IMR-90 (cell line): ENCODE data around the gene MMP24. TPM values are rescaled to one million over a fixed set of nuclear protein-coding genes. Genes with fewer than 3 reads are reported as not detected.

Experiments used
- ATAC-seq: fragments of 200-7000 bp; cut with Tn5 transposase; 2 replicates; pipeline ENCODE4 v1.9.1; 2020; ENCODE audit warnings: low read depth, mild to moderate bottlenecking, moderate library complexity
- BruUV-seq: library from RNA; stranded (reverse); fragments of 400-500 nt; replicated peaks from 2 replicates; lab custom pipeline; 2021; lab: Mats Ljungman, UMichigan
- CTCF ChIA-PET: fragments of 300-600 bp; formaldehyde crosslinking; extraction: SDS; loops from one replicate; lab custom pipeline; 2021; ENCODE audit warnings: antibody characterized with exemption; lab: Yijun Ruan, JAX
- POLR2A ChIA-PET: fragments of 300-600 bp; sonication (Branson Sonifier 250); formaldehyde crosslinking; loops from one replicate; lab custom pipeline; 2022; ENCODE audit warnings: antibody characterized with exemption; ENCODE audit not compliant: unreplicated experiment; lab: Charles Lee
- DNase-seq: peaks from one replicate; pipeline ENCODE4 v3.0.0; 2013
- H2AFZ ChIP-seq: replicated peaks from 2 replicates; pipeline ENCODE3; 2013; ENCODE audit warnings: low read length, mild to moderate bottlenecking; ENCODE audit not compliant: poor library complexity
- H2AK5ac ChIP-seq: 2 replicates; pipeline ENCODE4 v1.6.1; 2013; ENCODE audit warnings: low read depth, low read length, inconsistent platforms
- H2AK9ac ChIP-seq: replicated peaks from 2 replicates; pipeline ENCODE3; 2013; ENCODE audit warnings: mild to moderate bottlenecking, low read depth, low read length, moderate library complexity; ENCODE audit not compliant: poor library complexity
- H2BK120ac ChIP-seq: 2 replicates; pipeline ENCODE4 v1.6.1; 2013; ENCODE audit warnings: low read depth, low read length, inconsistent platforms
- H2BK15ac ChIP-seq: 3 replicates; pipeline ENCODE4 v1.6.1; 2013; ENCODE audit warnings: low read depth, low read length, inconsistent platforms
- H2BK20ac ChIP-seq: 2 replicates; pipeline ENCODE4 v1.6.1; 2013; ENCODE audit warnings: low read depth, mild to moderate bottlenecking, inconsistent platforms, low read length, moderate library complexity
- H2BK5ac ChIP-seq: 2 replicates; pipeline ENCODE4 v1.6.1; 2013; ENCODE audit warnings: mild to moderate bottlenecking, low read depth, low read length, inconsistent platforms; ENCODE audit not compliant: poor library complexity, severe bottlenecking
- H3K14ac ChIP-seq: replicated peaks from 2 replicates; pipeline ENCODE4 v1.6.1; 2013; ENCODE audit warnings: low read depth, low read length, inconsistent platforms
- H3K18ac ChIP-seq: 2 replicates; pipeline ENCODE4 v1.6.1; 2013; ENCODE audit warnings: low read depth, low read length, control low read depth
- H3K23ac ChIP-seq: 2 replicates; pipeline ENCODE4 v1.6.1; 2013; ENCODE audit warnings: low read depth, low read length, inconsistent platforms
- H3K27ac ChIP-seq: 2 replicates; pipeline ENCODE4 v1.5.1; 2013; ENCODE audit warnings: mild to moderate bottlenecking, control low read depth, low read length; ENCODE audit not compliant: insufficient read depth
- H3K27me3 ChIP-seq: 2 replicates; pipeline ENCODE4 v1.6.1; 2013; ENCODE audit warnings: low read length; ENCODE audit not compliant: control insufficient read depth, insufficient read depth
- H3K36me3 ChIP-seq: 2 replicates; pipeline ENCODE4 v1.6.1; 2013; ENCODE audit warnings: low read length, mixed read lengths; ENCODE audit not compliant: control insufficient read depth, insufficient read depth
- H3K4ac ChIP-seq: 2 replicates; pipeline ENCODE4 v1.6.1; 2013; ENCODE audit warnings: low read depth, low read length, inconsistent platforms
- H3K4me1 ChIP-seq: 2 replicates; pipeline ENCODE4 v1.6.1; 2013; ENCODE audit warnings: low read length, mixed read lengths; ENCODE audit not compliant: control insufficient read depth, insufficient read depth
- H3K4me2 ChIP-seq: 2 replicates; pipeline ENCODE4 v1.6.1; 2013; ENCODE audit warnings: low read depth, mild to moderate bottlenecking, control low read depth, low read length, moderate library complexity
- H3K4me3 ChIP-seq: 2 replicates; pipeline ENCODE4 v1.5.1; 2013; ENCODE audit warnings: low read depth, mild to moderate bottlenecking, control low read depth, low read length, moderate library complexity; ENCODE audit not compliant: insufficient read depth
- H3K56ac ChIP-seq: 2 replicates; pipeline ENCODE4 v1.6.1; 2013; ENCODE audit warnings: low read length, inconsistent platforms; ENCODE audit not compliant: insufficient read depth; ENCODE audit errors: extremely low read depth
- H3K79me1 ChIP-seq, 2 experiments: 2 replicates each; pipeline ENCODE4 v1.6.1; 2013; ENCODE audit warnings: low read length in 2 of 2, inconsistent platforms in 1 of 2, low read depth in 1 of 2
- H3K9ac ChIP-seq: 2 replicates; pipeline ENCODE4 v1.6.1; 2013; ENCODE audit warnings: low read depth, low read length, control low read depth
- H3K9me1 ChIP-seq: 2 replicates; pipeline ENCODE4 v1.6.1; 2013; ENCODE audit warnings: low read length, inconsistent platforms; ENCODE audit not compliant: insufficient read depth
- H3K9me3 ChIP-seq: 2 replicates; pipeline ENCODE4 v1.6.1; 2013; ENCODE audit warnings: low read length; ENCODE audit not compliant: control insufficient read depth, insufficient read depth
- H4K20me1 ChIP-seq: 2 replicates; pipeline ENCODE4 v1.6.1; 2013; ENCODE audit warnings: low read length, inconsistent platforms; ENCODE audit not compliant: insufficient read depth
- H4K5ac ChIP-seq: 2 replicates; pipeline ENCODE4 v1.6.1; 2013; ENCODE audit warnings: mild to moderate bottlenecking, low read depth, low read length, control low read depth
- H4K8ac ChIP-seq, 2 experiments: 2 replicates each; pipeline ENCODE4 v1.6.1; 2013; ENCODE audit warnings: low read depth in 2 of 2, low read length in 2 of 2, control low read depth in 1 of 2, inconsistent platforms in 1 of 2
- H4K91ac ChIP-seq: 2 replicates; pipeline ENCODE4 v1.6.1; 2013; ENCODE audit warnings: low read depth, low read length, inconsistent platforms; ENCODE audit not compliant: insufficient read depth
- BHLHE40 ChIP-seq: fragments of 150-350 bp; IDR thresholded peaks from 2 replicates; pipeline ENCODE4 v1.6.1; 2016; ENCODE audit warnings: mild to moderate bottlenecking, low read depth, low read length
- CEBPB ChIP-seq: IDR thresholded peaks from 2 replicates; pipeline ENCODE4 v1.6.1; 2012; ENCODE audit warnings: low read depth, low read length, improper control_type of control experiment
- CHD1 ChIP-seq: IDR thresholded peaks from 2 replicates; pipeline ENCODE4 v1.6.1; 2012; ENCODE audit warnings: low read depth, low read length, improper control_type of control experiment
- FOS ChIP-seq: fragments of 150-350 bp; IDR thresholded peaks from 2 replicates; pipeline ENCODE4 v1.6.1; 2016; ENCODE audit warnings: low read depth, low read length
- MAFK ChIP-seq: IDR thresholded peaks from 2 replicates; pipeline ENCODE4 v1.6.1; 2012; ENCODE audit warnings: low read depth, low read length, improper control_type of control experiment
- MAZ ChIP-seq: IDR thresholded peaks from 2 replicates; pipeline ENCODE4 v1.6.1; 2012; ENCODE audit warnings: low read depth, mild to moderate bottlenecking, low read length, improper control_type of control experiment, moderate library complexity, borderline replicate concordance
- MXI1 ChIP-seq: IDR thresholded peaks from 2 replicates; pipeline ENCODE4 v1.6.1; 2012; ENCODE audit warnings: low read depth, mild to moderate bottlenecking, low read length, moderate library complexity, borderline replicate concordance
- NFE2L2 ChIP-seq: fragments of 150-350 bp; IDR thresholded peaks from 2 replicates; pipeline ENCODE4 v1.6.1; 2016; ENCODE audit warnings: low read depth, mild to moderate bottlenecking, low read length
- POLR2A ChIP-seq: IDR thresholded peaks from 2 replicates; pipeline ENCODE4 v1.6.1; 2012; ENCODE audit warnings: mild to moderate bottlenecking, low read depth, low read length
- RAD21 ChIP-seq: IDR thresholded peaks from 2 replicates; pipeline ENCODE4 v1.6.1; 2012; ENCODE audit warnings: low read length, improper control_type of control experiment
- RCOR1 ChIP-seq: IDR thresholded peaks from 2 replicates; pipeline ENCODE4 v1.6.1; 2012; ENCODE audit warnings: mild to moderate bottlenecking, low read length, improper control_type of control experiment; ENCODE audit not compliant: insufficient replicate concordance
- RFX5 ChIP-seq: IDR thresholded peaks from 2 replicates; pipeline ENCODE4 v1.8.0; 2012; ENCODE audit warnings: low read depth, mild to moderate bottlenecking, low read length, moderate library complexity
- SMC3 ChIP-seq: fragments of 150-350 bp; IDR thresholded peaks from 2 replicates; pipeline ENCODE4 v1.6.1; 2016; ENCODE audit warnings: low read depth, mild to moderate bottlenecking, antibody characterized with exemption, low read length, moderate library complexity
- WGBS, 2 experiments: methylation state at CpG; one replicate each; pipeline versions ENCODE4 v1.1.5 to v1.1.7; 2013; ENCODE audit warnings: missing lambda C conversion rate in 2 of 2; ENCODE audit not compliant: insufficient read length in 1 of 2; ENCODE audit errors: extremely low coverage in 2 of 2; 5-methylcytosine and 5-hydroxymethylcytosine counted together
- dilution Hi-C: fragments of 300-500 bp; cut with HindIII; formaldehyde crosslinking; loops from one replicate; pipeline ENCODE4 v1.14.3; 2018; ENCODE audit warnings: low sequenced_read_pairs; ENCODE audit not compliant: unreplicated experiment
- in situ Hi-C: fragments of 300-500 bp; cut with MboI; formaldehyde crosslinking; loops from 3 replicates; pipeline ENCODE4 v1.14.3; 2019; ENCODE audit warnings: low sequenced_read_pairs, inconsistent platforms, mixed read lengths
- intact Hi-C: fragments of 100-400 bp; cut with micrococcal nuclease; formaldehyde crosslinking; loops from 2 replicates; pipeline ENCODE4 v1.10.0; 2022
- polyA plus RNA-seq, 3 experiments: library from polyadenylated mRNA; depleted of rRNA; stranded (reverse); fragments of >200 nt; gene quantifications; 2 replicates each; pipeline ENCODE4 v1.2.3, GENCODE V29; 2012; ENCODE audit warnings: low replicate concordance in 1 of 3
- total RNA-seq: library from RNA; depleted of rRNA; stranded (reverse); fragments of >200 nt; gene quantifications from 2 replicates; pipeline ENCODE4 v1.2.3, GENCODE V29; 2012
- TF ChIP-seq, protein P1 (sequence below): fragments of 150-350 bp; IDR thresholded peaks from 2 replicates; pipeline ENCODE4 v1.6.1; 2017; ENCODE audit warnings: mild to moderate bottlenecking, antibody characterized with exemption, low read length, low read depth
- TF ChIP-seq, protein P2 (sequence below): conservative IDR thresholded peaks from 2 replicates; pipeline ENCODE4 v1.5.1; 2012; ENCODE audit warnings: mild to moderate bottlenecking, low read depth, low read length, improper control_type of control experiment
- TF ChIP-seq, protein P3 (sequence below): fragments of 150-350 bp; IDR thresholded peaks from 2 replicates; pipeline ENCODE4 v1.6.1; 2016; ENCODE audit warnings: low read depth, mild to moderate bottlenecking, low read length, moderate library complexity, borderline replicate concordance

MMP24 gene
- total and polyA plus RNA-seq, 2 of the 4 experiments (the other 2 are of a cell fraction) = 0.36 to 0.79 TPM

DNA sequence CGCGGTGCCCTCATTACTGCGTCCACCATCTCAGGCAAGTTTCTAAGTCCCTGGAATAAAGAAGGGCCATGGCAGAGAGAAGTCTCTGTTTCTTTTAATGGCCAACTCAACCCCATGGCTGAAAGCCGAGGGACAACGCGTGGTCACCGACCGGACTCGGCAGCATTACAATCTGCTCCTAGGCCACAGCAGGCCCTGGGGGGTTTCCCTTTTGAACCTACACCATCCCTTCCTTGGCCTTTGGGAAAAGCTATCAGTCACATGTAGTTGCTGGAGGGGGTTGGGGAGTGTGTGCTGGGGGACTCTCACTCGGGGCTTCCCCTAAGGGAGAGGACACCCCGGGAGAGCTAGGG lies 76.9 kb downstream of the MMP24 start:
- Histone ChIP-seq H3K23ac (peak overlapping the region; percentile 83), H3K4me2 (no peak overlapping the region), H3K4me3 (no peak overlapping the region), H3K9me3 (no peaks in the 10 kb centered on the region), H2BK20ac (peak overlapping the region; percentile 87), H2BK120ac (peak overlapping the region; percentile 96), H3K4ac (peak overlapping the region; percentile 95), H2AK5ac (peak overlapping the region; percentile 95), H4K8ac (peak overlapping the region; percentile 7 to 95), H3K18ac (peak overlapping the region; percentile 78), H4K91ac (peak overlapping the region; percentile 94), H3K79me1 (peaks cover 0 to 40% of the 10 kb centered on the region in 2 experiments; a peak in 2 of 4 replicates), H3K27ac (peak overlapping the region; percentile 85), H3K27me3 (no peaks in the 10 kb centered on the region), H4K20me1 (no peaks in the 10 kb centered on the region), H3K9ac (no peak overlapping the region), H3K36me3 (no peaks in the 10 kb centered on the region), H3K4me1 (peaks cover 58% of the 10 kb centered on the region), H2BK5ac (peak overlapping the region; percentile 89), H4K5ac (peak overlapping the region; percentile 84), H2AFZ (peak overlapping the region; percentile 63), H2AK9ac (peak overlapping the region; percentile 85), H3K56ac (peak overlapping the region; percentile 53; the same call in 1 of the 2 replicates), H3K14ac (peak overlapping the region; percentile 82), H3K9me1 (peaks cover 51% of the 10 kb centered on the region), H2BK15ac (peak overlapping the region; percentile 59; the same call in 2 of the 3 replicates)
- DNase-seq = no peak
- dilution Hi-C loops (no loop called here), intact Hi-C loops (loop anchor here (5.0 kb wide), 1 partner anchor 69 kb away; no protein-coding TSS in a partner anchor), in situ Hi-C loops (no loop called here)
- no peak for TF ChIP-seq RAD21
- TF ChIP-seq RFX5 = no peak
- TF ChIP-seq SMC3 = no peak
- no peak for TF ChIP-seq POLR2A
- no peak for TF ChIP-seq MXI1
- TF ChIP-seq, protein P1, sequence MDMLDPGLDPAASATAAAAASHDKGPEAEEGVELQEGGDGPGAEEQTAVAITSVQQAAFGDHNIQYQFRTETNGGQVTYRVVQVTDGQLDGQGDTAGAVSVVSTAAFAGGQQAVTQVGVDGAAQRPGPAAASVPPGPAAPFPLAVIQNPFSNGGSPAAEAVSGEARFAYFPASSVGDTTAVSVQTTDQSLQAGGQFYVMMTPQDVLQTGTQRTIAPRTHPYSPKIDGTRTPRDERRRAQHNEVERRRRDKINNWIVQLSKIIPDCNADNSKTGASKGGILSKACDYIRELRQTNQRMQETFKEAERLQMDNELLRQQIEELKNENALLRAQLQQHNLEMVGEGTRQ = no peak
- TF ChIP-seq, protein P2, sequence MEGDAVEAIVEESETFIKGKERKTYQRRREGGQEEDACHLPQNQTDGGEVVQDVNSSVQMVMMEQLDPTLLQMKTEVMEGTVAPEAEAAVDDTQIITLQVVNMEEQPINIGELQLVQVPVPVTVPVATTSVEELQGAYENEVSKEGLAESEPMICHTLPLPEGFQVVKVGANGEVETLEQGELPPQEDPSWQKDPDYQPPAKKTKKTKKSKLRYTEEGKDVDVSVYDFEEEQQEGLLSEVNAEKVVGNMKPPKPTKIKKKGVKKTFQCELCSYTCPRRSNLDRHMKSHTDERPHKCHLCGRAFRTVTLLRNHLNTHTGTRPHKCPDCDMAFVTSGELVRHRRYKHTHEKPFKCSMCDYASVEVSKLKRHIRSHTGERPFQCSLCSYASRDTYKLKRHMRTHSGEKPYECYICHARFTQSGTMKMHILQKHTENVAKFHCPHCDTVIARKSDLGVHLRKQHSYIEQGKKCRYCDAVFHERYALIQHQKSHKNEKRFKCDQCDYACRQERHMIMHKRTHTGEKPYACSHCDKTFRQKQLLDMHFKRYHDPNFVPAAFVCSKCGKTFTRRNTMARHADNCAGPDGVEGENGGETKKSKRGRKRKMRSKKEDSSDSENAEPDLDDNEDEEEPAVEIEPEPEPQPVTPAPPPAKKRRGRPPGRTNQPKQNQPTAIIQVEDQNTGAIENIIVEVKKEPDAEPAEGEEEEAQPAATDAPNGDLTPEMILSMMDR = no peak
- TF ChIP-seq BHLHE40 = no peak
- no peak for TF ChIP-seq MAZ
- TF ChIP-seq CHD1 = no peak
- no peak for TF ChIP-seq FOS
- TF ChIP-seq NFE2L2 = no peak
- TF ChIP-seq, protein P3, sequence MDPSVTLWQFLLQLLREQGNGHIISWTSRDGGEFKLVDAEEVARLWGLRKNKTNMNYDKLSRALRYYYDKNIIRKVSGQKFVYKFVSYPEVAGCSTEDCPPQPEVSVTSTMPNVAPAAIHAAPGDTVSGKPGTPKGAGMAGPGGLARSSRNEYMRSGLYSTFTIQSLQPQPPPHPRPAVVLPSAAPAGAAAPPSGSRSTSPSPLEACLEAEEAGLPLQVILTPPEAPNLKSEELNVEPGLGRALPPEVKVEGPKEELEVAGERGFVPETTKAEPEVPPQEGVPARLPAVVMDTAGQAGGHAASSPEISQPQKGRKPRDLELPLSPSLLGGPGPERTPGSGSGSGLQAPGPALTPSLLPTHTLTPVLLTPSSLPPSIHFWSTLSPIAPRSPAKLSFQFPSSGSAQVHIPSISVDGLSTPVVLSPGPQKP = no peak
- TF ChIP-seq RCOR1 = no peak
- TF ChIP-seq CEBPB = no peak
- TF ChIP-seq MAFK = no peak
- no TSS peak for BruUV-seq
- ChIA-PET POLR2A (interaction anchor here (1.3 kb wide), 1 partner anchor 146 kb away, joined by 3 read pairs; no protein-coding TSS in a partner anchor), CTCF (interaction anchor here (0.9 to 2.5 kb wide), 6 partner anchors 14 to 144 kb away, joined by 3 to 9 read pairs (median 4); no protein-coding TSS in a partner anchor)
- WGBS, 2 experiments = no CpG with 5 or more reads among the region's 11 CpGs
- ATAC-seq = no peak
